SU-DHL-6 (cell line): ENCODE results near the gene ZFAND2A.

Source experiments
- CTCF ChIP-seq: fragments of 200-600 bp; sonication (generic); IDR thresholded peaks from one replicate; pipeline ENCODE4 v1.5.1; 2017; ENCODE audit warnings: antibody characterized with exemption, mild to moderate bottlenecking, low read length, moderate library complexity; ENCODE audit not compliant: insufficient read depth, poor library complexity, severe bottlenecking
- EZH2phosphoT487 ChIP-seq: fragments of 200-600 bp; sonication (generic), shearing (Covaris generic); conservative IDR thresholded peaks from 2 replicates; pipeline ENCODE4 v1.6.1; 2018; ENCODE audit warnings: mild to moderate bottlenecking, antibody characterized with exemption, low read length, moderate library complexity, mixed read lengths

DNA sequence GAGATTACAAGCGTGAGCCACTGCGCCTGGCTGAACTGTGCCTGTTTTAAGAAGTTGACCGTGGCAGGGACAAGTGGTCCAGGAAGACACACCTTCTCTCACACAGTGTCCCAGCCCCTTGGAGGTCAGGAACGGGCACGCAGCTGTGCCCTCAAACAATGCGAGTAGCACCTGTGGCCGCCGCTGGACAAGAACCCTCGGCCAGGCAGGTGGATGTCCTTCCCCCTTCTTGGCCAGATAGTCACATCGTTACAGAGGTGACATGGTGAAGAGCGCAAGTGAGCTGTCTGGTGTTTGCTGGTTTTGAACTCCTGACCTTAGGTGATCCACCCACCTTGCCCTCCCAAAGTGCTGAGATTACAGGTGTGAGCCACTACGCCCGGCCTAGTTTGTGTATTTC lies 8.8 kb downstream of the ZFAND2A start:
- no peak for TF ChIP-seq CTCF
- TF ChIP-seq EZH2phosphoT487: no peak
